ENCODE results near the gene PCSK4. TPM values are rescaled to one million over a fixed set of nuclear protein-coding genes. Genes with fewer than 3 reads are reported as not detected.

Gene PCSK4
- total RNA-seq, 1 donor from 2014 or later = 0.53 TPM

DNA sequence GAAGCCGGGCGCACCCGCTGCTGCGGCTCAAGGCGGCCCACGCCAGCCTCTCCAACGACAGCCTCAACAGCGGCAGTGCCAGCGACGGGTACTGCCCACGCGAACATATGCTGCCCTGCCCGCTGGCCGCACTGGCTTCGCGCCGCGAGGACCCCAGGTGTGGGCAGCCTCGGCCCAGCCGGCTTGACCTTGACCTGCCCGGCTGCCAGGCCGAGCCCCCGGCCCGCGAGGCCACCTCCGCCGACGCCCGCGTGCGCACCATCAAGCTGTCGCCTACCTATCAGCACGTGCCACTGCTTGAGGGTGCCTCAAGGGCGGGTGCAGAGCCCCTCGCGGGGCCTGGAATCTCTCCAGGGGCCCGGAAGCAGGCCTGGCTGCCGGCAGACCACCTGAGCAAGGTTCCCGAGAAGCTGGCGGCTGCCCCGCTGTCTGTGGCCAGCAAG, 24.1 kb downstream of the PCSK4 start:
- H3K27me3 ChIP-seq (ENCODE audit: control insufficient read depth, insufficient read depth, low read length) = peaks cover 10% of the 10 kb centered on the region

DNA sequence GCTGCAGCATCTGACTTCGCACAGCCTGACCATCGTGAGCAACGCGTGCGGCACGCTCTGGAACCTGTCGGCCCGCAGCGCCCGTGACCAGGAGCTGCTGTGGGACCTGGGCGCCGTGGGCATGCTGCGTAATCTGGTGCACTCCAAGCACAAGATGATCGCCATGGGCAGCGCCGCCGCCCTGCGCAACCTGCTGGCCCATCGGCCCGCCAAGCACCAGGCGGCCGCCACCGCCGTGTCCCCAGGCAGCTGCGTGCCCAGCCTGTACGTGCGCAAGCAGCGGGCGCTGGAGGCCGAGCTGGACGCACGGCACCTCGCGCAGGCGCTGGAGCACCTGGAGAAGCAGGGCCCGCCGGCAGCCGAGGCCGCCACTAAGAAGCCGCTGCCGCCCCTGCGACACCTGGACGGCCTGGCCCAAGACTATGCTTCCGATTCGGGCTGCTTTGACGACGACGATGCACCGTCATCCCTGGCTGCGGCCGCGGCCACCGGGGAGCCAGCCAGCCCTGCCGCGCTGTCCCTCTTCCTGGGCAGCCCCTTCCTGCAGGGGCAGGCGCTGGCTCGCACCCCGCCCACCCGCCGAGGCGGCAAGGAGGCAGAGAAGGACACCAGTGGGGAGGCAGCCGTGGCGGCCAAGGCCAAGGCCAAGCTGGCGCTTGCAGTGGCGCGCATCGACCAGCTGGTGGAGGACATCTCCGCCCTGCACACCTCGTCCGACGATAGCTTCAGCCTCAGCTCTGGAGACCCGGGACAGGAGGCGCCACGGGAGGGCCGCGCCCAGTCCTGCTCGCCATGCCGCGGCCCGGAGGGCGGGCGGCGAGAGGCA, 24.7 kb downstream of the PCSK4 start:
- peaks cover 10% of the 10 kb centered on the region for H3K27me3 ChIP-seq (ENCODE audit: control insufficient read depth, insufficient read depth, low read length)
- TF ChIP-seq, protein P1, sequence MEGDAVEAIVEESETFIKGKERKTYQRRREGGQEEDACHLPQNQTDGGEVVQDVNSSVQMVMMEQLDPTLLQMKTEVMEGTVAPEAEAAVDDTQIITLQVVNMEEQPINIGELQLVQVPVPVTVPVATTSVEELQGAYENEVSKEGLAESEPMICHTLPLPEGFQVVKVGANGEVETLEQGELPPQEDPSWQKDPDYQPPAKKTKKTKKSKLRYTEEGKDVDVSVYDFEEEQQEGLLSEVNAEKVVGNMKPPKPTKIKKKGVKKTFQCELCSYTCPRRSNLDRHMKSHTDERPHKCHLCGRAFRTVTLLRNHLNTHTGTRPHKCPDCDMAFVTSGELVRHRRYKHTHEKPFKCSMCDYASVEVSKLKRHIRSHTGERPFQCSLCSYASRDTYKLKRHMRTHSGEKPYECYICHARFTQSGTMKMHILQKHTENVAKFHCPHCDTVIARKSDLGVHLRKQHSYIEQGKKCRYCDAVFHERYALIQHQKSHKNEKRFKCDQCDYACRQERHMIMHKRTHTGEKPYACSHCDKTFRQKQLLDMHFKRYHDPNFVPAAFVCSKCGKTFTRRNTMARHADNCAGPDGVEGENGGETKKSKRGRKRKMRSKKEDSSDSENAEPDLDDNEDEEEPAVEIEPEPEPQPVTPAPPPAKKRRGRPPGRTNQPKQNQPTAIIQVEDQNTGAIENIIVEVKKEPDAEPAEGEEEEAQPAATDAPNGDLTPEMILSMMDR (IDR thresholded peaks at IDR 0.05; ENCODE audit: insufficient read depth, low read length, severe bottlenecking) = peak; percentile 70
- peak; percentile 42 for DNase-seq (ENCODE audit: low read depth)
- H3K4me3 ChIP-seq (ENCODE audit: low read depth, low read length) = no peak overlapping the region
- peaks cover 4% of the 10 kb centered on the region for H3K36me3 ChIP-seq (ENCODE audit: control insufficient read depth, insufficient read depth, low read length)
- FAIRE-seq = no peak

More for the DNA sequence above, 24.1 kb downstream of the PCSK4 start:
- FAIRE-seq = no peak
- H3K36me3 ChIP-seq (ENCODE audit: control insufficient read depth, insufficient read depth, low read length) = peaks cover 1% of the 10 kb centered on the region
- no peak for DNase-seq (ENCODE audit: low read depth)
- no peak overlapping the region for H3K4me3 ChIP-seq (ENCODE audit: low read depth, low read length)
- TF ChIP-seq, protein P1 (IDR thresholded peaks at IDR 0.05; ENCODE audit: insufficient read depth, low read length, severe bottlenecking) = no peak

DNA sequence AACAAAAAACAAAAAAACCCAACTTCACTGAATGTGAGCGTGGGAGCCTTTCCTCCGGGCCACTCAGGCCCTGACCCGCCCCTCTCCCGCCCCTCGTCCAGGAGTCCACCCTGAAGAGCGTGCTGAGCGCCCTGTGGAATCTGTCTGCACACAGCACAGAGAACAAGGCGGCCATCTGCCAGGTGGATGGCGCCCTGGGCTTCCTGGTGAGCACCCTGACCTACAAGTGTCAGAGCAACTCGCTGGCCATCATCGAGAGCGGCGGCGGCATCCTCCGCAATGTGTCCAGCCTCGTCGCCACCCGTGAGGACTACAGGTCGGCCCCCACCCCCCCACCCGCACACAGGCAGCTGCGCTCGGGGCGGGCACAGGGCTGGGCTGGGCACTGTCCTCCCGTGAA, 28.3 kb downstream of the PCSK4 start:
- TF ChIP-seq, protein P1 (IDR thresholded peaks at IDR 0.05; ENCODE audit: insufficient read depth, low read length, severe bottlenecking) = no peak
- no peak overlapping the region for H3K4me3 ChIP-seq (ENCODE audit: low read depth, low read length)
- FAIRE-seq = no peak

DNA sequence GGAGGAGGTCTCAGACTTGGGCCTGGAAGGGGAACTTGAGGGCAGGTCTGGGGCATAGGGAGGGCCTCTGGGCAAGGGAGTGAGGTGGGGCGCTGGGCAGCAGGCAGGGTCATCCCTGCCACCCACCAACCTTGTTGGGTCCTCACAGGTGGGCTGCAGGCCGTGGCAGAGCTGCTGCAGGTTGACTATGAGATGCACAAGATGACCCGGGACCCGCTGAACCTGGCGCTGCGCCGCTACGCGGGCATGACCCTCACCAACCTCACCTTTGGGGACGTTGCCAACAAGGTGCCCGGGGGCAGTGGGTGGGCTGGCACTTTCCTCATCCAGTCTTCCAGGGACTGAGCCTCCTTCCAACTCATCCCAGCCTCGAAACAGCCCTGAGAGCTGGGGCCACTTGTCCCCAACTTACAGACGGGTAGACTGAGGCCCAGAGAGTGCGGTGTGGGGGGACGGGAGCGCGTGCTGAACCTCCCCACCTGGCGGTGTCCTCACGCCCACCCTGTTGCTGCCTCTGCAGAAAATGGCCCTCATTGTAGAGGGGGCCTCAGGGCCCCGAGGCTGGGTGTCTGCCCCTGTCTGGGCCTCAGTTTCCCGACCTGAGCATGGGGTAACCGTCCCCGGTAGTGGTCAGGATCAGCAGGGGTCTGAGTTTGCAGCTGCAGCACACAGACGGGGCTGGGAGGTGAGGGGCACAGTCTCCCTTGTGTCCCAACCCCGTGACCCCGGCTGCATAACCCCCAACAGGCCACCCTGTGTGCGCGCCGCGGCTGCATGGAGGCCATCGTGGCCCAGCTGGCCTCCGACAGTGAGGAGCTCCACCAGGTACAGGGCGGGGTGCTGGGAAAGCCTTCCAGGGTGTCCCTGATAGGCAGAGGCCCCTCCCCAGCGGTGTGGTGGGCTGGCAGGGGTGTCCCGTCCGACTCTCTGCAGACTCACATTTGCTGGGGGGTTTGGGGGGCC, 29.8 kb downstream of the PCSK4 start:
- no peak for DNase-seq (ENCODE audit: low read depth)
- no peak for FAIRE-seq
- H3K36me3 ChIP-seq (ENCODE audit: control insufficient read depth, insufficient read depth, low read length) = peaks cover 4% of the 10 kb centered on the region
- TF ChIP-seq, protein P1 (IDR thresholded peaks at IDR 0.05; ENCODE audit: insufficient read depth, low read length, severe bottlenecking) = no peak
- H3K27me3 ChIP-seq (ENCODE audit: control insufficient read depth, insufficient read depth, low read length) = peaks cover 1% of the 10 kb centered on the region
- H3K4me3 ChIP-seq (ENCODE audit: low read depth, low read length) = no peak overlapping the region

More for the DNA sequence above, 28.3 kb downstream of the PCSK4 start:
- H3K27me3 ChIP-seq (ENCODE audit: control insufficient read depth, insufficient read depth, low read length) = peaks cover 7% of the 10 kb centered on the region
- DNase-seq (ENCODE audit: low read depth) = no peak
- H3K36me3 ChIP-seq (ENCODE audit: control insufficient read depth, insufficient read depth, low read length) = peaks cover 4% of the 10 kb centered on the region

DNA sequence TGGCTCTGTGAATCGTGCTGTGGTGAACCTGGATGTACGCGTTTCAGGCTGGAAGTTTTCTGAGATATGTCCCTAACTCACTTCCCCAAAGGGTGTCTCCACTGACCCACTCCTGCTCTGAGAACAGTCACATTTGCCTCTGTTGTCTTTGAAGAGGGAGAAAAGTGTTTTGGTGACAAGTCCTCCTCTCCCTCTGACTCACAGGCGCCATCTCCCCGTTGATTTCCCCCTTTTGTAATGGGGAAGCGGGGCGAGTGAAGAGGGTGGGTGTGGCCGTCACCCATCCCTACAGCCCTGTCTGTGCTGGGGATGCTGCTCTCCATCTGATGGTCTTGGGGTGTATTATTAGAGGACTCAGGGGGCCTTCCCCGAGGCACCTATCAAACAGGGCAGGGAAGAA, 30.7 kb downstream of the PCSK4 start:
- DNase-seq (ENCODE audit: low read depth) (no peak), FAIRE-seq (no peak)
- Histone ChIP-seq H3K4me3 (ENCODE audit: low read depth, low read length) (no peak overlapping the region), H3K36me3 (ENCODE audit: control insufficient read depth, insufficient read depth, low read length) (peaks cover 4% of the 10 kb centered on the region), H3K27me3 (ENCODE audit: control insufficient read depth, insufficient read depth, low read length) (peaks cover 1% of the 10 kb centered on the region)
- TF ChIP-seq, protein P1 (IDR thresholded peaks at IDR 0.05; ENCODE audit: insufficient read depth, low read length, severe bottlenecking) = no peak

Measured in bronchial epithelial cell (primary cell).